HepG2 (cell line): ENCODE measurements around the gene INTS1. TPM values are rescaled to one million over a fixed set of nuclear protein-coding genes. Genes with fewer than 3 reads are reported as not detected.

Experiments
- DNMT3B ChIP-seq: conservative IDR thresholded peaks from 2 replicates; pipeline ENCODE4 v1.6.1; 2016; ENCODE audit warnings: missing biosample characterization, control low read depth
- EED ChIP-seq: sonication (generic); formaldehyde crosslinking; IDR thresholded peaks from 2 replicates; pipeline ENCODE4 v1.5.0; 2020; ENCODE audit warnings: mild to moderate bottlenecking, missing genetic modification reagents
- FOSL1 ChIP-seq: sonication (generic); formaldehyde crosslinking; IDR thresholded peaks from 2 replicates; pipeline ENCODE4 v1.9.0; 2021; ENCODE audit warnings: missing genetic modification reagents, borderline replicate concordance
- FOXO1 ChIP-seq: sonication (generic); formaldehyde crosslinking; IDR thresholded peaks from 2 replicates; pipeline ENCODE4 v1.4.0; 2020; ENCODE audit warnings: missing genetic modification reagents
- GABPA ChIP-seq, 2 experiments: IDR thresholded peaks; 2 replicates each; pipeline ENCODE4 v1.6.1; 2011 to 2016; ENCODE audit warnings: low read depth in 2 of 2, low read length in 1 of 2, missing biosample characterization in 1 of 2, missing genetic modification characterization in 1 of 2
- GATA4 ChIP-seq: sonication (generic); IDR thresholded peaks from 2 replicates; pipeline ENCODE4 v1.6.1; 2016; ENCODE audit warnings: antibody characterized with exemption, low read depth, borderline replicate concordance
- HCFC1 ChIP-seq: fragments of 150-350 bp; IDR thresholded peaks from 2 replicates; pipeline ENCODE4 v1.6.1; 2014; ENCODE audit warnings: low read depth, low read length
- HDAC2 ChIP-seq: sonication (generic); formaldehyde crosslinking; IDR thresholded peaks from 2 replicates; pipeline ENCODE4 v1.4.0; 2020; ENCODE audit warnings: missing genetic modification reagents
- ISL2 ChIP-seq: sonication (generic); formaldehyde crosslinking; IDR thresholded peaks from 2 replicates; pipeline ENCODE4 v1.5.0; 2020; ENCODE audit warnings: missing genetic modification reagents
- JUNB ChIP-seq: sonication (generic); formaldehyde crosslinking; IDR thresholded peaks from 2 replicates; pipeline ENCODE4 v1.8.0; 2022; ENCODE audit warnings: missing genetic modification reagents, mild to moderate bottlenecking, borderline replicate concordance
- JUND ChIP-seq: sonication (generic); formaldehyde crosslinking; IDR thresholded peaks from 2 replicates; pipeline ENCODE4 v1.8.0; 2022; ENCODE audit warnings: mild to moderate bottlenecking, missing genetic modification reagents
- MYNN ChIP-seq: sonication (generic); formaldehyde crosslinking; IDR thresholded peaks from 2 replicates; pipeline ENCODE4 v1.4.0; 2020; ENCODE audit warnings: mild to moderate bottlenecking, low read depth, missing genetic modification reagents
- NCOA1 ChIP-seq: sonication (generic); formaldehyde crosslinking; IDR thresholded peaks from 2 replicates; pipeline ENCODE4 v1.9.0; 2021; ENCODE audit warnings: missing genetic modification reagents
- PAXIP1 ChIP-seq: sonication (generic); formaldehyde crosslinking; conservative IDR thresholded peaks from 2 replicates; pipeline ENCODE4 v1.4.0; 2020; ENCODE audit warnings: mild to moderate bottlenecking, missing genetic modification reagents, moderate library complexity
- POGZ ChIP-seq: sonication (generic); formaldehyde crosslinking; IDR thresholded peaks from 2 replicates; pipeline ENCODE4 v1.4.0; 2020; ENCODE audit warnings: mild to moderate bottlenecking, missing genetic modification reagents
- SIN3B ChIP-seq: fragments of 150-350 bp; IDR thresholded peaks from 2 replicates; pipeline ENCODE4 v1.6.1; 2014; ENCODE audit warnings: low read length
- TP53 ChIP-seq: sonication (generic); formaldehyde crosslinking; conservative IDR thresholded peaks from 2 replicates; pipeline ENCODE4 v1.4.0; 2020; ENCODE audit warnings: missing genetic modification reagents
- UBTF ChIP-seq: sonication (generic); formaldehyde crosslinking; IDR thresholded peaks from 2 replicates; pipeline ENCODE4 v1.4.0; 2020; ENCODE audit warnings: mild to moderate bottlenecking, missing genetic modification reagents
- YEATS2 ChIP-seq: sonication (generic); formaldehyde crosslinking; IDR thresholded peaks from 2 replicates; pipeline ENCODE4 v1.4.0; 2020; ENCODE audit warnings: missing genetic modification reagents, borderline replicate concordance
- ZFP36L1 ChIP-seq: sonication (generic); formaldehyde crosslinking; IDR thresholded peaks from 2 replicates; pipeline ENCODE4 v1.8.0; 2022; ENCODE audit warnings: mild to moderate bottlenecking, missing genetic modification reagents, moderate library complexity
- ZFY ChIP-seq: sonication (generic); formaldehyde crosslinking; IDR thresholded peaks from 2 replicates; pipeline ENCODE4 v1.4.0; 2020; ENCODE audit warnings: missing genetic modification reagents
- ZNF224 ChIP-seq: sonication (generic); formaldehyde crosslinking; IDR thresholded peaks from 2 replicates; pipeline ENCODE4 v1.5.0; 2020; ENCODE audit warnings: mild to moderate bottlenecking, missing genetic modification reagents
- ZNF292 ChIP-seq: sonication (generic); formaldehyde crosslinking; IDR thresholded peaks from 2 replicates; pipeline ENCODE4 v1.8.1; 2022; ENCODE audit warnings: mild to moderate bottlenecking, low read depth, missing genetic modification reagents, borderline replicate concordance
- ZNF331 ChIP-seq: sonication (generic); formaldehyde crosslinking; IDR thresholded peaks from 2 replicates; pipeline ENCODE4 v1.4.0; 2020; ENCODE audit warnings: missing genetic modification reagents
- ZNF7 ChIP-seq: IDR thresholded peaks from 2 replicates; pipeline ENCODE4 v1.6.1; 2016; ENCODE audit warnings: missing biosample characterization, missing genetic modification reagents
- ZNF788 ChIP-seq: sonication (generic); formaldehyde crosslinking; IDR thresholded peaks from 2 replicates; pipeline ENCODE4 v1.5.0; 2020; ENCODE audit warnings: mild to moderate bottlenecking, missing genetic modification reagents, borderline replicate concordance
- ZNF891 ChIP-seq: sonication (generic); formaldehyde crosslinking; IDR thresholded peaks from 2 replicates; pipeline ENCODE4 v1.5.0; 2020; ENCODE audit warnings: mild to moderate bottlenecking, missing genetic modification reagents
- polyA plus RNA-seq, 8 experiments: library from polyadenylated mRNA; depleted of rRNA in 3 of 8; stranded (reverse) in 7 of 8; unstranded in 1 of 8; fragments of >200 nt; fragmentation: Illumina TruSeq in 4 of 8; extraction: Trizol in 4 of 8; gene quantifications; 2 replicates each; pipeline versions ENCODE4 v1.2.1 to v1.2.3, GENCODE V29; 2011 to 2016; ENCODE audit warnings: low read depth in 4 of 8, missing spikeins in 1 of 8, mixed read lengths in 1 of 8; ENCODE audit not compliant: insufficient read depth in 1 of 8
- total RNA-seq, 5 experiments: library from RNA; depleted of rRNA; stranded (reverse); fragments of >200 nt; fragmentation: Illumina TruSeq; extraction: Trizol; gene quantifications; 2 replicates each; pipeline ENCODE4 v1.2.3, GENCODE V29; 2016; ENCODE audit warnings: low read depth in 1 of 5

INTS1 gene
- total and polyA plus RNA-seq, 2 of the 13 experiments (the other 11 are each of a cell fraction or from before 2014, with no cell fraction given) = 13.7 to 29.0 TPM

GRCh38 chr7:1520539-1521234 lies 16.5 kb upstream of the INTS1 start (continued):
- TF ChIP-seq UBTF (CRISPR knock-in tag) (0 out of 2 replicates have a peak, but pooled peaks have one; percentile 52), ZFP36L1 (CRISPR knock-in tag) (peak; percentile 71; the same call in 1 of the 2 replicates), HDAC2 (CRISPR knock-in tag) (peak; percentile 72), MYNN (CRISPR knock-in tag) (no peak), FOXO1 (CRISPR knock-in tag) (peak; percentile 55; the same call in 1 of the 2 replicates), ZNF7 (CRISPR knock-in tag) (no peak; the same call in 1 of the 2 replicates), YEATS2 (CRISPR knock-in tag) (peak; percentile 70; the same call in 1 of the 2 replicates), ZNF331 (CRISPR knock-in tag) (no peak), GATA4 (no peak), DNMT3B (CRISPR knock-in tag) (0 out of 2 replicates have a peak, but pooled peaks have one; percentile 72), FOSL1 (CRISPR knock-in tag) (peak; percentile 59; the same call in 1 of the 2 replicates), JUNB (CRISPR knock-in tag) (peak; percentile 87), EED (no peak), ISL2 (0 out of 2 replicates have a peak, but pooled peaks have one; percentile 44), GABPA (IDR thresholded peaks at IDR 0.05; ENCODE audit: low read depth, low read length) (no peak), GABPA (CRISPR knock-in tag; IDR thresholded peaks at IDR 0.05; ENCODE audit: low read depth) (no peak), ZFY (CRISPR knock-in tag) (peak; percentile 64), TP53 (CRISPR knock-in tag) (no peak), POGZ (CRISPR knock-in tag) (0 out of 2 replicates have a peak, but pooled peaks have one; percentile 20), ZNF788 (CRISPR knock-in tag) (peak; percentile 64; the same call in 1 of the 2 replicates), JUND (CRISPR knock-in tag) (peak; percentile 95), SIN3B (no peak), ZNF891 (CRISPR knock-in tag) (0 out of 2 replicates have a peak, but pooled peaks have one; percentile 19), ZNF292 (CRISPR knock-in tag) (no peak), NCOA1 (CRISPR knock-in tag) (no peak), PAXIP1 (CRISPR knock-in tag) (peak; percentile 68), ZNF224 (CRISPR knock-in tag) (no peak), HCFC1 (no peak; the same call in 1 of the 2 replicates)
